ENCODE measurements around the gene SLC22A2.

SLC22A2 gene

GRCh38 chr6:160269023-160269521 lies 10.5 kb upstream of the SLC22A2 start:
- no peak for TF ChIP-seq EZH2phosphoT487 (conservative IDR thresholded peaks at IDR 0.05; ENCODE audit: low read length)
- TF ChIP-seq CTCF (IDR thresholded peaks at IDR 0.05; ENCODE audit: insufficient read depth, low read length, poor library complexity, severe bottlenecking), result no peak
- Histone ChIP-seq H3K9ac (ENCODE audit: low read length) (no peak overlapping the region), H3K9me3 (ENCODE audit: insufficient read depth, low read length) (no peaks in the 10 kb centered on the region), H3F3A (ENCODE audit: insufficient read depth) (no peaks in the 10 kb centered on the region), H3K9me2 (replicated peaks; ENCODE audit: insufficient read depth, low read length) (no peaks in the 10 kb centered on the region), H3K4me2 (ENCODE audit: low read depth, low read length, poor library complexity, severe bottlenecking) (no peak overlapping the region), H3K27me3 (ENCODE audit: low read length) (no peaks in the 10 kb centered on the region), H2AFZ (ENCODE audit: low read depth, low read length, severe bottlenecking) (no peak overlapping the region), H3K79me2 (ENCODE audit: insufficient read depth, low read length) (no peaks in the 10 kb centered on the region), H3K27ac (ENCODE audit: low read depth, low read length) (no peak overlapping the region), H4K20me1 (ENCODE audit: low read depth, low read length) (no peaks in the 10 kb centered on the region), H3K36me3 (ENCODE audit: low read length) (no peaks in the 10 kb centered on the region), H3K4me3 (ENCODE audit: insufficient read depth, low read length, poor library complexity, severe bottlenecking) (no peak overlapping the region)

GRCh38 chr6:160267102-160267501 lies 8.5 kb upstream of the SLC22A2 start:
- no peak overlapping the region for H3K4me3 ChIP-seq (ENCODE audit: insufficient read depth, low read length, poor library complexity, severe bottlenecking)
- no peak overlapping the region for H3K9ac ChIP-seq (ENCODE audit: low read length)
- no peaks in the 10 kb centered on the region for H3K9me3 ChIP-seq (ENCODE audit: insufficient read depth, low read length)
- H3K27me3 ChIP-seq (ENCODE audit: low read length), result no peaks in the 10 kb centered on the region
- H4K20me1 ChIP-seq (ENCODE audit: low read depth, low read length), result no peaks in the 10 kb centered on the region
- H3K36me3 ChIP-seq (ENCODE audit: low read length), result no peaks in the 10 kb centered on the region
- TF ChIP-seq CTCF (IDR thresholded peaks at IDR 0.05; ENCODE audit: insufficient read depth, low read length, poor library complexity, severe bottlenecking) (no peak), EZH2phosphoT487 (conservative IDR thresholded peaks at IDR 0.05; ENCODE audit: low read length) (no peak)
- no peak overlapping the region for H2AFZ ChIP-seq (ENCODE audit: low read depth, low read length, severe bottlenecking)
- H3K4me2 ChIP-seq (ENCODE audit: low read depth, low read length, poor library complexity, severe bottlenecking), result no peak overlapping the region
- H3K27ac ChIP-seq (ENCODE audit: low read depth, low read length), result no peak overlapping the region
- H3K9me2 ChIP-seq (replicated peaks; ENCODE audit: insufficient read depth, low read length), result no peaks in the 10 kb centered on the region
- H3K79me2 ChIP-seq (ENCODE audit: insufficient read depth, low read length), result no peaks in the 10 kb centered on the region
- H3F3A ChIP-seq (ENCODE audit: insufficient read depth), result no peaks in the 10 kb centered on the region

- no peak for TF ChIP-seq CTCF (IDR thresholded peaks at IDR 0.05; ENCODE audit: insufficient read depth, low read length, poor library complexity, severe bottlenecking)
- TF ChIP-seq EZH2phosphoT487 (conservative IDR thresholded peaks at IDR 0.05; ENCODE audit: low read length), result no peak
- Histone ChIP-seq H4K20me1 (ENCODE audit: low read depth, low read length) (no peaks in the 10 kb centered on the region), H3K4me2 (ENCODE audit: low read depth, low read length, poor library complexity, severe bottlenecking) (no peak overlapping the region), H3K79me2 (ENCODE audit: insufficient read depth, low read length) (no peaks in the 10 kb centered on the region), H3K9ac (ENCODE audit: low read length) (no peak overlapping the region), H3F3A (ENCODE audit: insufficient read depth) (no peaks in the 10 kb centered on the region), H3K4me3 (ENCODE audit: insufficient read depth, low read length, poor library complexity, severe bottlenecking) (no peak overlapping the region), H3K9me2 (replicated peaks; ENCODE audit: insufficient read depth, low read length) (no peaks in the 10 kb centered on the region), H2AFZ (ENCODE audit: low read depth, low read length, severe bottlenecking) (no peak overlapping the region), H3K27me3 (ENCODE audit: low read length) (no peaks in the 10 kb centered on the region), H3K36me3 (ENCODE audit: low read length) (no peaks in the 10 kb centered on the region), H3K9me3 (ENCODE audit: insufficient read depth, low read length) (no peaks in the 10 kb centered on the region), H3K27ac (ENCODE audit: low read depth, low read length) (no peak overlapping the region)
These were observed 7.4 kb upstream of the SLC22A2 start for GRCh38 chr6:160265869-160266476.

Measured in SU-DHL-6 (cell line).